Brain microvascular endothelial cell (primary cell): ENCODE data around the gene CEP192.

Source experiments
- DNase-seq: peaks from one replicate; pipeline ENCODE4 v3.0.0-alpha.2; 2020
- H3K27ac ChIP-seq: fragments of 250-450 bp; sonication (Bioruptor Pico); 2 replicates; pipeline ENCODE4 v1.5.1; 2020; ENCODE audit warnings: mild to moderate bottlenecking, moderate library complexity
- H3K27me3 ChIP-seq: fragments of 250-450 bp; sonication (Bioruptor Pico); replicated peaks from 2 replicates; pipeline ENCODE4 v1.5.1; 2020; ENCODE audit warnings: mild to moderate bottlenecking
- H3K36me3 ChIP-seq: fragments of 250-450 bp; sonication (Bioruptor Pico); replicated peaks from 2 replicates; pipeline ENCODE4 v1.5.1; 2020; ENCODE audit warnings: mild to moderate bottlenecking
- H3K4me3 ChIP-seq: 2 replicates; pipeline ENCODE4 v1.5.1; 2011; ENCODE audit warnings: low read depth, mild to moderate bottlenecking, control low read depth, low read length, moderate library complexity
- in situ Hi-C: cut with HindIII; loops from 2 replicates; pipeline ENCODE4 v1.10.0; 2017; ENCODE audit warnings: low sequenced_read_pairs, low pct_ligation_motif_present
- TF ChIP-seq, protein P1 (sequence below): IDR thresholded peaks from 2 replicates; pipeline ENCODE4 v1.5.1; 2011; ENCODE audit warnings: low read depth, mild to moderate bottlenecking, moderate library complexity, low read length, control low read depth, inconsistent platforms; ENCODE audit errors: missing control alignments

The CEP192 gene

DNA sequence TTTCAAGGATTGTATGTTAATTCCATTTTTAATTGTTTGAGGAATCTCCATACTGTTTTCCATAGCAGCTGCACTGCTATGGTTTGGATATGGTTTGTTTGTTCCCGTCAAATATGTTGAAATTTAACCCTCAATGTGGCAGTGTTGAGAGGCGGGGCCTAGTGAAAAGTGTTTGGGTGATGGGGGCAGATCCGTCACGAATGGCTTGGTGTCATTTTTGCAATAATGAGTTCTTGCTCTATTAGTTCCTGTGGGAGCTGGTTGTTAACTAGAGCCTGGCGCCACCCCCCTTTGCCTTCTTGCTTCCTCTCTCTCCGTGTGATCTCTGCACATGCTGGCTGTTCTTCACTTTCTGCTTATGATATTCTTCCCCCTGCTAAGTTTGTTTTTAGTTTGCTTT is 156.0 kb downstream of the CEP192 start:
- DNase-seq = no peak
- Histone ChIP-seq H3K27me3 (no peaks in the 10 kb centered on the region), H3K4me3 (no peak overlapping the region), H3K27ac (no peak overlapping the region), H3K36me3 (no peaks in the 10 kb centered on the region)
- in situ Hi-C loops = no loop called here
- TF ChIP-seq, protein P1, sequence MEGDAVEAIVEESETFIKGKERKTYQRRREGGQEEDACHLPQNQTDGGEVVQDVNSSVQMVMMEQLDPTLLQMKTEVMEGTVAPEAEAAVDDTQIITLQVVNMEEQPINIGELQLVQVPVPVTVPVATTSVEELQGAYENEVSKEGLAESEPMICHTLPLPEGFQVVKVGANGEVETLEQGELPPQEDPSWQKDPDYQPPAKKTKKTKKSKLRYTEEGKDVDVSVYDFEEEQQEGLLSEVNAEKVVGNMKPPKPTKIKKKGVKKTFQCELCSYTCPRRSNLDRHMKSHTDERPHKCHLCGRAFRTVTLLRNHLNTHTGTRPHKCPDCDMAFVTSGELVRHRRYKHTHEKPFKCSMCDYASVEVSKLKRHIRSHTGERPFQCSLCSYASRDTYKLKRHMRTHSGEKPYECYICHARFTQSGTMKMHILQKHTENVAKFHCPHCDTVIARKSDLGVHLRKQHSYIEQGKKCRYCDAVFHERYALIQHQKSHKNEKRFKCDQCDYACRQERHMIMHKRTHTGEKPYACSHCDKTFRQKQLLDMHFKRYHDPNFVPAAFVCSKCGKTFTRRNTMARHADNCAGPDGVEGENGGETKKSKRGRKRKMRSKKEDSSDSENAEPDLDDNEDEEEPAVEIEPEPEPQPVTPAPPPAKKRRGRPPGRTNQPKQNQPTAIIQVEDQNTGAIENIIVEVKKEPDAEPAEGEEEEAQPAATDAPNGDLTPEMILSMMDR = no peak

DNA sequence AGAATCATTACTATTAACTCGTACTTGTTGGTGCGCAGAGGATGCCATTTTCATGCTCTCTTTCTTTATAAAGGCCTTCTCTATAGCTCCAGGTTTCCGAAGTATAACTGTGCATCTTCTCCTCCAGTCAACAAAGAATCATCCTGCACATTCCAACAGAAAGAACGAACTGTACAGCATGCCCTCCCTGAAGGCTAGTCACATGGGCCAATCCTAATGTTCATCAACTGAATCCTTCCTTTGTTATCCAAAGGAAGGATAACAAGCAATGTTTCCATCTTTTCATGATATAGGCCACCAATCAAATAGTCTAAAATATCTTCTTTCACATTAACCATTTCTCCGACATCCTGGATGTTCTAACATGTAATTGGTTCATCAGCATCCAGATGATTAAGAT is 160.5 kb downstream of the CEP192 start:
- H3K4me3 ChIP-seq = no peak overlapping the region
- DNase-seq = no peak
- no peaks in the 10 kb centered on the region for H3K36me3 ChIP-seq
- TF ChIP-seq, protein P1 = no peak
- H3K27ac ChIP-seq = no peak overlapping the region
- H3K27me3 ChIP-seq = no peaks in the 10 kb centered on the region
- in situ Hi-C loops = no loop called here

DNA sequence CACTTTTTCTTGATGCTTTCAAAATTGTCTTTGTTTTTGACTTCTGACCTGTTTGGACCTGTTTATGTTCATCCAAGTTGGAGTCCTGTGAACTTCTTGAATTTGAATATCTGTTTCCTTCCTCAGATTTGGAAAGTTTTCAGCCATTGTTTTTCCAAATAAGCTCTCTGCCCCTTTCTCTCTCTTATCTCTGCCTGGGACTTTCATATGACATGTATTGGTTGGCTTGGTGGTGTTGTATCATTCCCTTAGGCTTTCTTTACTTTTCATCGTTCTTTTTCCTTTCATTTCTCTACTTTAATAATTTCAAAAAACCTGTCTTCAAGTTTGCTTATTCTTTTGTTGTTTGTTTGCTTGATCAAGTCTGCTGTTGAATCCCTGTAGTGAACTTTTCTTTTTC is 167.3 kb downstream of the CEP192 start:
- in situ Hi-C loops = no loop called here
- no peaks in the 10 kb centered on the region for H3K36me3 ChIP-seq
- TF ChIP-seq, protein P1 = no peak
- H3K27me3 ChIP-seq = no peaks in the 10 kb centered on the region
- no peak overlapping the region for H3K4me3 ChIP-seq
- DNase-seq = no peak
- H3K27ac ChIP-seq = no peak overlapping the region

DNA sequence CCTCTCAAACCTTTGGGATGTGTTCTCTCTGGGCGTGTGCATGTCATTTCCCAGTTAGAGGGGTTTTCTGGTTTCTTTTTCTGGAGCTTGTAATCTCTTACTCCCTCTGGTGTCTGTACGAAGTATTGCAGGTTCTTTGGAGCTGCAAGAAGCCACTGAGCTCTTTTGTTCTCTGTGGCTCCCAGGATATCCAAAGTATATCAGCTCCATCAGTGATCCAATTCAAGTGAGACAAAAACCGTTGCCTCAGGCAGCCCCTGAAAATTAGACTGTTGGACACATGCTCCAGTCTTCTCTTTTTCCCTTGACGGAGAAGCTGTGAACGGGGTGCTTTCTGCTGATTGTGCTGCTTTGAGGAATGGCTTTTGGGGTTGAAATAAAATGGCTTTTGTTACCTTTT is 168.4 kb downstream of the CEP192 start:
- H3K36me3 ChIP-seq = no peaks in the 10 kb centered on the region
- in situ Hi-C loops = no loop called here
- no peak overlapping the region for H3K4me3 ChIP-seq
- peak; percentile 64 for DNase-seq
- H3K27ac ChIP-seq = no peak overlapping the region
- H3K27me3 ChIP-seq = no peaks in the 10 kb centered on the region
- TF ChIP-seq, protein P1 = peak; percentile 83

DNA sequence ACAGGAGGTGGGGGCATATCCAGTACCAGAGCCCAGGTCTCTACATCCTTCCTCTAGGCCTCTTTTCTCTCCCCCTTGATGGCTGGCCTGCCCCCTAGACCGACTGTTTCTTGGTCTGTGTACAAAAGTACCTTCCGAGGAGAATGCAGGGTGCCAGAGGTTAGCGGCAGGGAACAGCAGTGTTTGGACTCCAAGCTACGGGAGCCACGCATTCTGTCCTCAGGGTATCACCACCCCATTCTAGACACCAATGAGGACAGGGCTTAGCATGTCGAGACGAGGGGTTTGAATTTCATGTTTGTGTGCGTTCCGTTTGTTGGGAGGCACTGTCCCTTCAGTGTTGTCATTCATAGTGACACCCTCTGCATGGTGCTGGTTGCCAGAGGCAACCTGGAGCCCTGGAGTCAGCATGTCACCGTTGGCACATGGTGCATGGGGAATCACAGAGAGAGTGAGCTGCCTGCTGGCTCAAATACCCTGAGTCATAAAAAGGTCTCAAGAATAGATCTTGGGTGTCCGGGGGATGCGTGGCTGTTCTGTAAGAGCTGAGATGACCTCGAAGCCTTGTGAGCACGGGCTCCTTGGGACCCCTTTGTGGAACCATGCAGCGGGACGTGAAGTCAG is 170.2 kb downstream of the CEP192 start:
- Histone ChIP-seq H3K36me3 (no peaks in the 10 kb centered on the region), H3K27ac (no peak overlapping the region), H3K27me3 (no peaks in the 10 kb centered on the region), H3K4me3 (no peak overlapping the region)
- DNase-seq = no peak
- in situ Hi-C loops = no loop called here
- TF ChIP-seq, protein P1 = no peak
